ENCODE results near the gene B3GALNT2.
A peak's percentile ranks its signal among the peaks of the same experiment; 100 is the strongest.
"Not testable (repeated sequence)": the region's sequence is repeated elsewhere in the genome, so short reads cannot be mapped to it uniquely, and the experiment has no call there.

Gene B3GALNT2

DNA sequence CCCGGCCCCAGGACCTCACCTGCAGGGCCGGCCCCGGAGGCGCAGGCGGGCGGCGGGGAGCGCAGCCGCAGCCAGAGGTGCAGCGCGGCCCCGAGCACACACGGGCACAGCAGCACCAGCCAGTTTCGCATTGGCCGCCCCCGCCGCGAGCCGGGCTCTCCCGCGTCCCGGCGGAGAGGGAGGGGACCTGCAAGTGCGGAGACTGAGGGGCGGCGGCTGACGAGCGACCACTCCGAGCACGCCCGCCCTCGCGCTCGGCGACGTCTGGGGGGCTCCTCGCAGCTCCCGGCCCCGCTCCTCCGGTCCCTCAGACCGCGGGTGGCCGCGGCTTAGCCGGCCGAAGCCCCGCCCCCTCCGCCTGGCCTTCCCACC, at the start of gene B3GALNT2:
TSS of gene B3GALNT2 (minus strand) at position 331 of the 372 bp plus-strand sequence. CDS start at position 131, 200 bp downstream.
- H3K4me3 ChIP-seq (ENCODE audit: low read depth, low read length): peak within 1 kb of the TSS; percentile 74
- DNase-seq (ENCODE audit: low read depth, low spot score): no peak
- TF ChIP-seq CTCF (IDR thresholded peaks at IDR 0.05; ENCODE audit: low read depth, low read length): no peak
- in situ Hi-C loops (cut with HindIII; ENCODE audit: low sequenced_read_pairs): no loop called here

- no peak for TF ChIP-seq CTCF (IDR thresholded peaks at IDR 0.05; ENCODE audit: low read depth, low read length)
- H3K4me3 ChIP-seq (ENCODE audit: low read depth, low read length): no peak overlapping the region
- in situ Hi-C loops (cut with HindIII; ENCODE audit: low sequenced_read_pairs): no loop called here
- no peak for DNase-seq (ENCODE audit: low read depth, low spot score)
Observed at GRCh38 chr1:235553112-235553551, 48.9 kb upstream of the B3GALNT2 start.

DNA sequence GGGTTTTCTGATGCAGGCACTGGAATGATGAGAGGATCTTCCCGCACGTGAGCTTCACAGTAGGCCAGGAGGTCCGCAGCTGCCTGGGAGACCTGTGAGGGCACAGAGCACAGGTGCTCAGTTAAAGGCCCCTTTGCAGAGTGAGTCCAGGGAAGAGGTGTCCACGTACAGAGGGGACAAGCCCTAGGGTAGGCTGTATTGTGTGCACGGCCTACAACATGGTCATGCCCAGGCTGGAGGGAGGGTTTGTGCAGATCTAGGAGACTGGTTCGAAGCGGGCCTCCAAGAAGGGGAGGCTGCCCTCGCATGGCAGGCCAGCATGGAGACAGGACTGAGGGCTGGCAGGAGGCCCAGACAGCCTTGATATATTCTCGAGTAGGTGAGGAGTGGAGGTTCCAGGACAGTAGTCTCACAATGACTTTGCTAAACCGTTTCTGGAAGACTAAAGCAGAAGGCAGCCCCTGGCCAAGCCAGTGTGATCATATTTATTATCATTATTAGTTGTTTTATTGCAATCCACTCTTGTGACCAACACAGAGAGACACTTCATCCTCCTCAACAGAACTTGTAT, 48.0 kb upstream of the B3GALNT2 start:
- no peak overlapping the region for H3K4me3 ChIP-seq (ENCODE audit: low read depth, low read length)
- DNase-seq (ENCODE audit: low read depth, low spot score): no peak
- in situ Hi-C loops (cut with HindIII; ENCODE audit: low sequenced_read_pairs): no loop called here
- no peak for TF ChIP-seq CTCF (IDR thresholded peaks at IDR 0.05; ENCODE audit: low read depth, low read length)

DNA sequence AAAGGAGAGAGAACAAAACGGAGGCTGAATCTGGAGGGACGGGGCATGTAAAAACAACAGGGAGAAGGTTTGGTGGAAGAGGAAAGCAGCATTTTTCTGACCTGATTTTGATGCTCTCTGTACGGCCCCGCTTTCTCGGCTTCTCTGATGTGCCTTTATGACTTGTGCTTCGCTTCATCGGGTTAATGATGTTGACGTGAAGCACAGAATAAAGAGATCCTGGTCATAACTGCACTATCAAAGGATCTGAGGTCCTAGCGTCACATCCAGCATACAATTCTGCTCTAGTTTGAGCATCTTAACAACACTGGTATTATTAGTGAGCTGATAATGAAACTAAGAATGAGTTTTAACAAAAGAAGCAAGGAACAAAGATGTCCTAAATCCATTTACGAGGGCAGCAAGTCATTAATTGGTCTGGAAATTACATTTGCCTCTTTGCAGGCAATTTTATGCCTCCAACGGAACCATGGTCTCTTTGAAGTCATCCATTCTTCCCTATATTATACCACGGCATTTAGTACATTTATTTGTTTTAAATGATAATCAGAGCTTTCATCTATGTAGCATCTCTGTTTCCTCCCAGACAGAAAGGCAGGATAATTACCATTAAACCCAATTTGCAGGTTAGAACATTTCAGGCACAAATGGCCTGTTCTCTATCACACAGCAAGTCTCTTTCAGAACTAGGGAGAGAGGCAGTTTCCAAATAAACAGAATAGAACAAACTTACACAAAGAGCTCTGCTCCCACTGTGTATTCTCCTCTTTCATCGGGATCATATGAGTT, 45.3 kb upstream of the B3GALNT2 start:
- H3K4me3 ChIP-seq (ENCODE audit: low read depth, low read length): no peak overlapping the region
- no peak for DNase-seq (ENCODE audit: low read depth, low spot score)
- in situ Hi-C loops (cut with HindIII; ENCODE audit: low sequenced_read_pairs): no loop called here
- no peak for TF ChIP-seq CTCF (IDR thresholded peaks at IDR 0.05; ENCODE audit: low read depth, low read length)

- in situ Hi-C loops (cut with HindIII; ENCODE audit: low sequenced_read_pairs); H3K4me3 ChIP-seq (ENCODE audit: low read depth, low read length); DNase-seq (ENCODE audit: low read depth, low spot score): not testable (repeated sequence)
Observed at GRCh38 chr1:235546369-235547155, 42.3 kb upstream of the B3GALNT2 start.

- DNase-seq (ENCODE audit: low read depth, low spot score): no peak
- H3K4me3 ChIP-seq (ENCODE audit: low read depth, low read length): no peak overlapping the region
- in situ Hi-C loops (cut with HindIII; ENCODE audit: low sequenced_read_pairs): no loop called here
- no peak for TF ChIP-seq CTCF (IDR thresholded peaks at IDR 0.05; ENCODE audit: low read depth, low read length)
Observed at GRCh38 chr1:235545292-235545930, 41.2 kb upstream of the B3GALNT2 start.

DNA sequence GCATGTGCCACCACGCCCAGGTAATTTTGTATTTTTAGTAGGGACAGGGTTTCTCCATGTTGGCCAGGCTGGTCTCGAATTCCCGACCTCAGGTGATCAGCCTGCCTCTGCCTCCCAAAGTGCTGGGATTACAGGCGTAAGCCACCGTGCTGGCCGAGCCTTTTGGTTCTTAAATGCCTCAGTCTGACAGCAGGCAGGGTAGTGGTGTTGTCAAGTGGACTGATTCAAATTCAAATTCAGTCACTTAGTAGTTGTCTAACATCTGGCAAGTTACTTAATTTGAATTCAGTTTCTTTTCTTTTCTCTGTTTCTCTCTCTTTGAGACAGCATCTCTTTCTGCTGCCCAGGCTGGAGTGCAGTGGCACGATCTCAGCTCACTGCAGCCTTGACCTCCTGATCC, 38.6 kb upstream of the B3GALNT2 start:
- DNase-seq (ENCODE audit: low read depth, low spot score); H3K4me3 ChIP-seq (ENCODE audit: low read depth, low read length); in situ Hi-C loops (cut with HindIII; ENCODE audit: low sequenced_read_pairs): not testable (repeated sequence)

All from astrocyte of the spinal cord (primary cell).